GM19467 (cell line): ENCODE data around the gene OASL.

Source experiments
- ATAC-seq: cut with Tn5 transposase; IDR thresholded peaks from one replicate; pipeline ENCODE4 v1.9.1; 2021; ENCODE audit warnings: mild to moderate bottlenecking, moderate library complexity; ENCODE audit not compliant: unreplicated experiment

The OASL gene

GRCh38 chr12:120971299-120972180, 67.5 kb downstream of the OASL start:
- ATAC-seq, result no peak

- ATAC-seq, result no peak
Observed at GRCh38 chr12:120970310-120970709, 68.7 kb downstream of the OASL start.
